Endothelial cell of umbilical vein (primary cell): Measurements from ENCODE around the gene SPECC1L. TPM values are rescaled to one million over a fixed set of nuclear protein-coding genes. Genes with fewer than 3 reads are reported as not detected.

ENCODE experiments used
- BruUV-seq: library from RNA; stranded (reverse); fragments of 400-500 nt; replicated peaks from 2 replicates; lab custom pipeline; 2021; lab: Mats Ljungman, UMichigan
- CTCF ChIA-PET: fragments of 300-600, 350-600 bp; sonication (Branson Sonifier 250); formaldehyde crosslinking; loops from one replicate; lab custom pipeline; 2021; ENCODE audit warnings: antibody characterized with exemption, inconsistent platforms; lab: Charles Lee
- POLR2A ChIA-PET: fragments of 300-600, 350-600 bp; sonication (Branson Sonifier 250); formaldehyde crosslinking; loops from one replicate; lab custom pipeline; 2021; ENCODE audit warnings: antibody characterized with exemption, inconsistent platforms; lab: Charles Lee
- DNase-seq: peaks from one replicate; pipeline ENCODE4 v3.0.0-alpha.2; 2011; ENCODE audit warnings: low read depth, low spot score
- FAIRE-seq: peaks from 2 replicates; lab custom pipeline; 2011; peaks lifted over from hg19 to GRCh38; lab: Jason Lieb, UNC
- H2AFZ ChIP-seq: 2 replicates; pipeline ENCODE4 v1.6.0; 2012; ENCODE audit warnings: low read depth, low read length, control low read depth, inconsistent platforms
- H3K27ac ChIP-seq: 2 replicates; pipeline ENCODE4 v1.5.1; 2011; ENCODE audit warnings: low read depth, mild to moderate bottlenecking, control low read depth, low read length, moderate library complexity; ENCODE audit not compliant: insufficient read depth
- H3K27me3 ChIP-seq, 2 experiments: 2 replicates each; pipeline versions ENCODE4 v1.6.0 to v1.6.1; 2011; ENCODE audit warnings: low read length in 2 of 2, mixed read lengths in 1 of 2; ENCODE audit not compliant: control insufficient read depth in 2 of 2, insufficient read depth in 2 of 2
- H3K36me3 ChIP-seq, 2 experiments: 2 replicates in 1 of 2; 3 replicates in 1 of 2; pipeline ENCODE4 v1.5.1; 2011; ENCODE audit warnings: low read length in 2 of 2, mild to moderate bottlenecking in 1 of 2, moderate library complexity in 1 of 2; ENCODE audit not compliant: control insufficient read depth in 2 of 2, insufficient read depth in 2 of 2; ENCODE audit errors: extremely low read depth in 1 of 2
- H3K4me1 ChIP-seq: 3 replicates; pipeline ENCODE4 v1.5.1; 2011; ENCODE audit warnings: mild to moderate bottlenecking, low read length; ENCODE audit not compliant: control insufficient read depth, insufficient read depth; ENCODE audit errors: extremely low read depth
- H3K4me2 ChIP-seq: 2 replicates; pipeline ENCODE4 v1.6.1; 2011; ENCODE audit warnings: low read length, control low read depth, mixed read lengths; ENCODE audit not compliant: insufficient read depth
- H3K4me3 ChIP-seq, 3 experiments: fragments of 200-600 bp in 1 of 3; sonication (generic), shearing (Covaris generic) in 1 of 3; replicated peaks in 1 of 3; 2 replicates each; pipeline ENCODE4 v1.5.1; 2011 to 2016; ENCODE audit warnings: control low read depth in 3 of 3, low read length in 3 of 3, mild to moderate bottlenecking in 2 of 3, inconsistent platforms in 1 of 3, low read depth in 1 of 3, moderate library complexity in 1 of 3; ENCODE audit not compliant: insufficient read depth in 1 of 3
- H3K79me2 ChIP-seq: 2 replicates; pipeline ENCODE4 v1.6.0; 2012; ENCODE audit warnings: low read length, inconsistent platforms; ENCODE audit not compliant: control insufficient read depth, insufficient read depth
- H3K9ac ChIP-seq: replicated peaks from 2 replicates; pipeline ENCODE3; 2011; ENCODE audit warnings: low read length, control low read depth; ENCODE audit not compliant: insufficient read depth; ENCODE audit errors: extremely low read depth
- H3K9me1 ChIP-seq: replicated peaks from 3 replicates; pipeline ENCODE4 v1.6.0; 2011; ENCODE audit warnings: mild to moderate bottlenecking, low read length; ENCODE audit not compliant: control insufficient read depth, insufficient read depth; ENCODE audit errors: extremely low read depth
- H3K9me3 ChIP-seq: replicated peaks from 2 replicates; pipeline ENCODE4 v1.5.1; 2012; ENCODE audit warnings: low read length, inconsistent platforms; ENCODE audit not compliant: control insufficient read depth, insufficient read depth
- H4K20me1 ChIP-seq: replicated peaks from 2 replicates; pipeline ENCODE3; 2011; ENCODE audit warnings: mild to moderate bottlenecking, low read length; ENCODE audit not compliant: control insufficient read depth, insufficient read depth; ENCODE audit errors: extremely low read depth
- CTCF ChIP-seq, 2 donors: IDR thresholded peaks; 1 replicate in 1 of 2; 2 replicates in 1 of 2; pipeline ENCODE4 v1.5.1; 2011; ENCODE audit warnings: low read length in 2 of 2, mild to moderate bottlenecking in 2 of 2, moderate library complexity in 2 of 2, control low read depth in 1 of 2, inconsistent platforms in 1 of 2, low read depth in 1 of 2; ENCODE audit not compliant: insufficient read depth in 1 of 2; ENCODE audit errors: extremely low read depth in 1 of 2
- EZH2 ChIP-seq: IDR thresholded peaks from 2 replicates; pipeline ENCODE4 v1.6.1; 2012; ENCODE audit warnings: borderline replicate concordance, low read depth, mild to moderate bottlenecking, moderate library complexity, low read length, inconsistent platforms; ENCODE audit not compliant: severe bottlenecking
- FOS ChIP-seq: IDR thresholded peaks from 2 replicates; pipeline ENCODE4 v1.6.1; 2011; ENCODE audit warnings: mild to moderate bottlenecking, low read length, moderate library complexity, borderline replicate concordance; ENCODE audit not compliant: insufficient read depth
- GATA2 ChIP-seq: IDR thresholded peaks from 2 replicates; pipeline ENCODE4 v1.7.0; 2011; ENCODE audit warnings: low read depth, mild to moderate bottlenecking, moderate library complexity, mixed read lengths, low read length; ENCODE audit not compliant: insufficient read length, insufficient read depth
- JUN ChIP-seq: IDR thresholded peaks from 2 replicates; pipeline ENCODE4 v1.6.1; 2011; ENCODE audit warnings: borderline replicate concordance, low read depth; ENCODE audit not compliant: insufficient read length, insufficient read depth
- MAX ChIP-seq: IDR thresholded peaks from 2 replicates; pipeline ENCODE4 v1.6.1; 2011; ENCODE audit not compliant: insufficient read depth, insufficient read length
- MYC ChIP-seq: IDR thresholded peaks from one replicate; pipeline ENCODE4 v1.6.1; 2011; ENCODE audit warnings: mild to moderate bottlenecking, low read depth, low read length
- POLR2A ChIP-seq: IDR thresholded peaks from 2 replicates; pipeline ENCODE4 v1.6.1; 2012; ENCODE audit warnings: low read depth, mild to moderate bottlenecking, control low read depth, low read length
- POLR2AphosphoS5 ChIP-seq: IDR thresholded peaks from 2 replicates; pipeline ENCODE4 v1.6.1; 2012; ENCODE audit warnings: low read depth, mild to moderate bottlenecking, control low read depth, low read length, moderate library complexity; ENCODE audit not compliant: insufficient read depth
- dilution Hi-C: fragments of 300-500 bp; cut with MboI; formaldehyde crosslinking; loops from one replicate; pipeline ENCODE4 v1.15.0; 2019; ENCODE audit warnings: low sequenced_read_pairs; ENCODE audit not compliant: extremely low pct_ligation_motif_present
- intact Hi-C: fragments of 100-400 bp; cut with micrococcal nuclease; formaldehyde crosslinking; loops from one replicate; pipeline ENCODE4 v1.10.0; 2022
- polyA plus RNA-seq, 4 experiments: library from polyadenylated mRNA; depleted of rRNA in 3 of 4; stranded (reverse) in 3 of 4; unstranded in 1 of 4; fragments of >200 nt; gene quantifications; 2 replicates each; pipeline versions ENCODE4 v1.2.1 to v1.2.3, GENCODE V29; 2011 to 2012; ENCODE audit warnings: missing spikeins in 1 of 4
- total RNA-seq: library from RNA; stranded (reverse); gene quantifications from 2 replicates; pipeline ENCODE4 v1.2.3, GENCODE V29; 2021

Gene SPECC1L
- total and polyA plus RNA-seq, 2 donors (not counting 3 experiments of a cell fraction or from before 2014, with no cell fraction given), result 22.8 to 79.3 TPM

GRCh38 chr22:24290459-24290858 lies 19.8 kb downstream of the SPECC1L start:
- peaks cover 26% of the 10 kb centered on the region for H3K4me1 ChIP-seq
- BruUV-seq, result no TSS peak
- DNase-seq (no peak), FAIRE-seq (no peak)
- no peak overlapping the region for H3K4me2 ChIP-seq
- H4K20me1 ChIP-seq, result peaks cover 8% of the 10 kb centered on the region
- H3K36me3 ChIP-seq, result no peaks in the 10 kb centered on the region
- peaks cover 61% of the 10 kb centered on the region for H3K79me2 ChIP-seq
- dilution Hi-C loops (no loop called here), intact Hi-C loops (no loop called here)
- H3K27me3 ChIP-seq, result no peaks in the 10 kb centered on the region
- no peaks in the 10 kb centered on the region for H3K9me3 ChIP-seq
- H3K4me3 ChIP-seq, result no peak overlapping the region
- ChIA-PET POLR2A (no interaction called here), CTCF (no interaction called here)
- TF ChIP-seq CTCF (IDR thresholded peaks at IDR 0.05; ENCODE audit: extremely low read depth in 1 of 2, insufficient read depth in 1 of 2, low read depth in 1 of 2, low read length in 2 of 2) (no peak), POLR2A (no peak), JUN (no peak), EZH2 (no peak), GATA2 (no peak), POLR2AphosphoS5 (no peak), MYC (no peak), FOS (no peak), MAX (no peak)
- no peak overlapping the region for H2AFZ ChIP-seq
- H3K9ac ChIP-seq, result no peak overlapping the region
- H3K9me1 ChIP-seq, result no peaks in the 10 kb centered on the region
- no peak overlapping the region for H3K27ac ChIP-seq
